ENCODE data around the gene CDKN2AIPNL. TPM values are rescaled to one million over a fixed set of nuclear protein-coding genes. Genes with fewer than 3 reads are reported as not detected.
"Not testable (repeated sequence)": the region's sequence is repeated elsewhere in the genome, so short reads cannot be mapped to it uniquely, and the experiment has no call there.

The CDKN2AIPNL gene
- total RNA-seq, 1 donor from 2014 or later: 26.2 TPM

DNA sequence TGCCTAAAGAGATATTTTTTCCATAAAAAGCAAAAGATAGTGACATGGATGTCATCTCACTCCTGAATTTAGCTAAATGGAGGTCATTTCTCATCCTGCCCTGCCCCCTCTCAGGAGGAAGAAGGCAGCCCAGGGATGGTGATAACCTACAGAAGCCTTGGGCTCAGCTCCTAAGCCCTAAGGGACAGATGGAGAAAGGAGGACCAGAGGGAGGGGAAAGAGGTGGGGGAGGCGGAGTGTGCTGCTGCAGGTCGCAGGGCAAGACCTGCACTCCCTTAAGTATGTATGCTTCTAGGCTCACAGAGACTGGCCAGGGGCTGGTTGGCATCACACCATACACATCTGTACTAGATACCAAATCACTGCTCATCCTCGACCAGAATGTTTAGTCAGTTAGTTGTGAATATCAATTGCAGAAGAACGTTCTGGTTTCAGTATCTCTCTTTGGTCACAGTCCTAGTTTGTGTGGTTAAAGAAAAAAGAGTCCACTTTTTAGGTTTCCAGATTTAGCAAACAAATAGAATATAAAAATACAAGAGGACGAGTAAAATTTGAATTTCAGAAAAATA lies 18.4 kb upstream of the CDKN2AIPNL start:
- no peaks in the 10 kb centered on the region for H3K36me3 Mint-ChIP-seq (ENCODE audit: low read depth, unreplicated experiment)
- no peak overlapping the region for H3K4me3 Mint-ChIP-seq (ENCODE audit: unreplicated experiment)
- H3K27ac Mint-ChIP-seq (ENCODE audit: unreplicated experiment): no peak overlapping the region
- no peaks in the 10 kb centered on the region for H3K9me3 Mint-ChIP-seq (ENCODE audit: unreplicated experiment)
- TF ChIP-seq, protein P1, sequence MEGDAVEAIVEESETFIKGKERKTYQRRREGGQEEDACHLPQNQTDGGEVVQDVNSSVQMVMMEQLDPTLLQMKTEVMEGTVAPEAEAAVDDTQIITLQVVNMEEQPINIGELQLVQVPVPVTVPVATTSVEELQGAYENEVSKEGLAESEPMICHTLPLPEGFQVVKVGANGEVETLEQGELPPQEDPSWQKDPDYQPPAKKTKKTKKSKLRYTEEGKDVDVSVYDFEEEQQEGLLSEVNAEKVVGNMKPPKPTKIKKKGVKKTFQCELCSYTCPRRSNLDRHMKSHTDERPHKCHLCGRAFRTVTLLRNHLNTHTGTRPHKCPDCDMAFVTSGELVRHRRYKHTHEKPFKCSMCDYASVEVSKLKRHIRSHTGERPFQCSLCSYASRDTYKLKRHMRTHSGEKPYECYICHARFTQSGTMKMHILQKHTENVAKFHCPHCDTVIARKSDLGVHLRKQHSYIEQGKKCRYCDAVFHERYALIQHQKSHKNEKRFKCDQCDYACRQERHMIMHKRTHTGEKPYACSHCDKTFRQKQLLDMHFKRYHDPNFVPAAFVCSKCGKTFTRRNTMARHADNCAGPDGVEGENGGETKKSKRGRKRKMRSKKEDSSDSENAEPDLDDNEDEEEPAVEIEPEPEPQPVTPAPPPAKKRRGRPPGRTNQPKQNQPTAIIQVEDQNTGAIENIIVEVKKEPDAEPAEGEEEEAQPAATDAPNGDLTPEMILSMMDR (IDR thresholded peaks at IDR 0.05; ENCODE audit: unreplicated experiment): no peak
- H3K27me3 Mint-ChIP-seq (ENCODE audit: unreplicated experiment): peaks cover 4% of the 10 kb centered on the region
- no peak for DNase-seq (ENCODE audit: low spot score)
- no peaks in the 10 kb centered on the region for H3K4me1 Mint-ChIP-seq (ENCODE audit: unreplicated experiment)

DNA sequence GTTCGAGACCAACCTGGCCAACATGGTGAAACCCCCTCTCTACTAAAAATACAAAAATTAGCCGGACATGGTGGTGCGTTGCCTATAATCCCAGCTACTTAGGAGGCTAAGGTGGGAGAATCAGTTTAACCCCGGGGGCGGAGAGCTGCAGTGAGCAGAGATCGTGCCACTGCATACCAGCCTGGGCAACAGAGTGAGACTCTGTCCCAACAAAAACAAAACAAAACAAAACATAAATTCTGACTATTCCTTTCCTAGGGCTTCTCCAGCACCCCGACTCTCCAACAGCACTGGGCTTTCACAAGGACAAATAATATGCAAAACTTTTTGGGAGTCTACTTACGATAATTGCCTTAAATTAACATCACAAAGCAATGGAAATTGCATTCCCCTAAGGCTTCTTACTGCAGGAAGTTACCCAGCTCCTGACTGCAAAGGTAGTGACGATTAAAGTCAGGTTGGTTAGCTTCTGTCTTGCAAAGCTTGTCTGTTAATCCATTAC lies 15.9 kb upstream of the CDKN2AIPNL start:
- Mint-ChIP-seq H3K9me3 (ENCODE audit: unreplicated experiment) (no peaks in the 10 kb centered on the region), H3K4me1 (ENCODE audit: unreplicated experiment) (no peaks in the 10 kb centered on the region), H3K36me3 (ENCODE audit: low read depth, unreplicated experiment) (no peaks in the 10 kb centered on the region), H3K27ac (ENCODE audit: unreplicated experiment) (no peak overlapping the region), H3K27me3 (ENCODE audit: unreplicated experiment) (peaks cover 4% of the 10 kb centered on the region), H3K4me3 (ENCODE audit: unreplicated experiment) (no peak overlapping the region)
- no peak for DNase-seq (ENCODE audit: low spot score)
- TF ChIP-seq, protein P1 (IDR thresholded peaks at IDR 0.05; ENCODE audit: unreplicated experiment): no peak

DNA sequence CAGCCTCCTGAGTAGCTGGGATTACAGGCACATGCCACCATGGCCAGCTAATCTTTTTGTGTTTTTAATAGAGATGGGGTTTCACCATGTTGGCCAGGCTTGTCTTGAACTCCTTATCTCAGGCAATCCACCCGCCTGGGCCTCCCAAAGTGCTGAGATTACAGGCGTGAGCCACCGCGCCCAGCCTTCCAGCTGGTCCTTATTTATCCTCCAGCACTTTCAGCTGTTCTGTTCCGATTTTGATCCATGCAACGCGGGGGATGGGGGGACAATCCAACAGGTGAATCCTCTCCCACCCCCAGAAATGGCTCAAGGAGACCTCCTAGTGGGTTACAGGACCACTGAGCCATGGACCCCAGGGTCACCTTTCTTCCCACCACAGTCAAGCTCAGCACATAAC lies 14.7 kb upstream of the CDKN2AIPNL start:
- no peak overlapping the region for H3K27ac Mint-ChIP-seq (ENCODE audit: unreplicated experiment)

DNA sequence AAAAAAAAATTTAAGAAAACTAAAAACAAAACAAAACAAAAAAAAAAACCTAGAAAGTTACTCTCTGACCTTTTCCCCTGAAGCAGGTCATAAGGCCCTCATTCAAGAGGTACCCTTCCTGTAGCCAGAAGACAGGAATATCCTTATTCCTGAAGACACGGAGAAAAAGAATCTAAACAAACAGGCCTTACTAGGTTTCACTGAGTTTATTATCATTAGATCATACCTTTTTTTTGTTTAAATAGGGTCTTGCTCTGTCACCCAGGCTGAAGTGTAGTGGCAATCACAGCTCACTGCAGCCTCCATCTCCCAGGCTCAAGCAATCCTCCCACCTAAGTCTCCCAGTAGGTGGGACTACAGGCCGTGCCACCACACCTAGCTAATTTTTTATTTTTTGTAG lies 11.7 kb upstream of the CDKN2AIPNL start:
- H3K27me3 Mint-ChIP-seq (ENCODE audit: unreplicated experiment): peaks cover 4% of the 10 kb centered on the region
- no peak overlapping the region for H3K4me3 Mint-ChIP-seq (ENCODE audit: unreplicated experiment)
- H3K27ac Mint-ChIP-seq (ENCODE audit: unreplicated experiment): no peak overlapping the region
- TF ChIP-seq, protein P1 (IDR thresholded peaks at IDR 0.05; ENCODE audit: unreplicated experiment): no peak
- no peaks in the 10 kb centered on the region for H3K9me3 Mint-ChIP-seq (ENCODE audit: unreplicated experiment)
- H3K36me3 Mint-ChIP-seq (ENCODE audit: low read depth, unreplicated experiment): no peaks in the 10 kb centered on the region
- no peaks in the 10 kb centered on the region for H3K4me1 Mint-ChIP-seq (ENCODE audit: unreplicated experiment)
- DNase-seq (ENCODE audit: low spot score): no peak

More for the DNA sequence above, 14.7 kb upstream of the CDKN2AIPNL start:
- no peaks in the 10 kb centered on the region for H3K36me3 Mint-ChIP-seq (ENCODE audit: low read depth, unreplicated experiment)
- H3K9me3 Mint-ChIP-seq (ENCODE audit: unreplicated experiment): no peaks in the 10 kb centered on the region
- no peaks in the 10 kb centered on the region for H3K4me1 Mint-ChIP-seq (ENCODE audit: unreplicated experiment)
- no peak for DNase-seq (ENCODE audit: low spot score)
- H3K27me3 Mint-ChIP-seq (ENCODE audit: unreplicated experiment): peaks cover 4% of the 10 kb centered on the region
- TF ChIP-seq, protein P1 (IDR thresholded peaks at IDR 0.05; ENCODE audit: unreplicated experiment): no peak
- no peak overlapping the region for H3K4me3 Mint-ChIP-seq (ENCODE audit: unreplicated experiment)

DNA sequence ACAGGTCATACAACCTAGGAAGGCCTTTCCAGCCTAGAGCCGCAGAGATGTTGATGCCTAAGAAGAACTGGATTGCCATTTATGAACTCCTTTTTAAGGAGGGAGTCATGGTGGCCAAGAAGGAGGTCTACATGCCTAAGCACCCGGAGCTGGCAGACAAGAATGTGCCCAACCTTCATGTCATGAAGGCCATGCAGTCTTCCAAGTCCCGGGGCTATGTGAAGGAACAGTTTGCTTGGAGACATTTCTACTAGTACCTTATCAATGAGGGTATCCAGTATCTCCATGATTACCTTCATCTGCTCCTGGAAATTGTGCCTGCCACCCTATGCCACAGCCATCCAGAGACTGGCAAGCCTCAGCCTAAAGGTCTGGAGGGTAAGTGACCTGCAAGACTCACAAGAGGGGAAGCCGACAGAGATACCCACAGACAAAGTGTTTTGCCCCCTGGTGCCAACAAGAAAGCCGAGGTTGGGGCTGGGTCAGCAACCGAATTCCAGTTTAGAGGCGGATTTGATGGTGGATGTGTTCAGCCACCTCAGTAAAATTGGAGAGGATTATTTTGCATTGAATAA lies 11.2 kb upstream of the CDKN2AIPNL start:
- no peak for DNase-seq (ENCODE audit: low spot score)
- Mint-ChIP-seq H3K36me3 (ENCODE audit: low read depth, unreplicated experiment) (no peaks in the 10 kb centered on the region), H3K4me3 (ENCODE audit: unreplicated experiment) (no peak overlapping the region), H3K9me3 (ENCODE audit: unreplicated experiment) (no peaks in the 10 kb centered on the region), H3K27ac (ENCODE audit: unreplicated experiment) (no peak overlapping the region), H3K4me1 (ENCODE audit: unreplicated experiment) (no peaks in the 10 kb centered on the region), H3K27me3 (ENCODE audit: unreplicated experiment) (peaks cover 4% of the 10 kb centered on the region)
- TF ChIP-seq, protein P1 (IDR thresholded peaks at IDR 0.05; ENCODE audit: unreplicated experiment): no peak

DNA sequence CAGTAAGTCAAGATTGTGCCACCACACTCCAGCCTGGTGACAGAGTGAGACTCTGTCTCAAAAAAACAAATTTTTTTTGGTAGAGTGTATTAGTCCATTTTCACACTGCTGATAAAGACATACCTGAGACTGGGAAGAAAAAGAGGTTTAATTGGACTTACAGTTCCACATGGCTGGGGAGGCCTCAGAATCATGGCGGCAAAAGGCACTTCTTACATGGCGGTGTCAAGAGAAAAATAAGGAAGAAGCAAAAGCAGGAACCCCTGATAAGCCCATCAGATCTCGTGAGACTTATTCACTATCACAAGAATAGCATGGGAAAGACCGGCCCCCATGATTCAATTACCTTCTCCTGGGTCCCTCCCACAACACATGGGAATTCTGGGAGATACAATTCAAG lies 9.4 kb upstream of the CDKN2AIPNL start:
- not testable (repeated sequence) for H3K27ac Mint-ChIP-seq (ENCODE audit: unreplicated experiment); H3K4me3 Mint-ChIP-seq (ENCODE audit: unreplicated experiment); H3K27me3 Mint-ChIP-seq (ENCODE audit: unreplicated experiment); H3K4me1 Mint-ChIP-seq (ENCODE audit: unreplicated experiment); H3K36me3 Mint-ChIP-seq (ENCODE audit: low read depth, unreplicated experiment); H3K9me3 Mint-ChIP-seq (ENCODE audit: unreplicated experiment); DNase-seq (ENCODE audit: low spot score)

All from endothelial cell (in vitro differentiated cells).